ENCODE measurements around the gene KCNC2.

The KCNC2 gene

DNA sequence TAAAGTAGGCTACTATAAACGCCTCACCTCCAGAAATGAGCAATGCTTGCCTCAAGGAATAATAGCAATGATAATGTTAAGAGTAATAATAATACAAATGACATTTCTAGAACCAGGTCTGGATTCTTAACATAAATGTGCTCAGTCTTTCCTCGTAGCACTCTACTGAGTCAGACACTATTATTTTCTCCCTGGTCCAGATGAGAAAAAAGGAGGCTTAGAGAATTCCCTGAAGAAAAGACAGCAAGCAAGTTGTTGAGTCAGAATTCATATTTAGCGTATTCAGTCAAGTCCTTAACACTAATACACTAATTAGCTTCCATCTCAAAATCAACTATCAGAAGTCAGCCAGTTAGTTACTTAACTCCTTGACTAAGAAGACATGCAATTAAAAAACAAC lies 13.2 kb downstream of the KCNC2 start:
- Histone ChIP-seq H3K27me3 (ENCODE audit: insufficient read depth, poor library complexity, severe bottlenecking) (peaks cover 3% of the 10 kb centered on the region), H3K27ac (replicated peaks) (no peak overlapping the region), H3K4me3 (replicated peaks; ENCODE audit: insufficient read depth, low read length) (no peak overlapping the region)
- DNase-seq (ENCODE audit: low read depth in 1 of 2, low spot score in 1 of 2): no peak
- TF ChIP-seq, protein P1, sequence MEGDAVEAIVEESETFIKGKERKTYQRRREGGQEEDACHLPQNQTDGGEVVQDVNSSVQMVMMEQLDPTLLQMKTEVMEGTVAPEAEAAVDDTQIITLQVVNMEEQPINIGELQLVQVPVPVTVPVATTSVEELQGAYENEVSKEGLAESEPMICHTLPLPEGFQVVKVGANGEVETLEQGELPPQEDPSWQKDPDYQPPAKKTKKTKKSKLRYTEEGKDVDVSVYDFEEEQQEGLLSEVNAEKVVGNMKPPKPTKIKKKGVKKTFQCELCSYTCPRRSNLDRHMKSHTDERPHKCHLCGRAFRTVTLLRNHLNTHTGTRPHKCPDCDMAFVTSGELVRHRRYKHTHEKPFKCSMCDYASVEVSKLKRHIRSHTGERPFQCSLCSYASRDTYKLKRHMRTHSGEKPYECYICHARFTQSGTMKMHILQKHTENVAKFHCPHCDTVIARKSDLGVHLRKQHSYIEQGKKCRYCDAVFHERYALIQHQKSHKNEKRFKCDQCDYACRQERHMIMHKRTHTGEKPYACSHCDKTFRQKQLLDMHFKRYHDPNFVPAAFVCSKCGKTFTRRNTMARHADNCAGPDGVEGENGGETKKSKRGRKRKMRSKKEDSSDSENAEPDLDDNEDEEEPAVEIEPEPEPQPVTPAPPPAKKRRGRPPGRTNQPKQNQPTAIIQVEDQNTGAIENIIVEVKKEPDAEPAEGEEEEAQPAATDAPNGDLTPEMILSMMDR (IDR thresholded peaks at IDR 0.05; ENCODE audit: insufficient read depth, low read length): no peak
- TF ChIP-seq, protein P2, sequence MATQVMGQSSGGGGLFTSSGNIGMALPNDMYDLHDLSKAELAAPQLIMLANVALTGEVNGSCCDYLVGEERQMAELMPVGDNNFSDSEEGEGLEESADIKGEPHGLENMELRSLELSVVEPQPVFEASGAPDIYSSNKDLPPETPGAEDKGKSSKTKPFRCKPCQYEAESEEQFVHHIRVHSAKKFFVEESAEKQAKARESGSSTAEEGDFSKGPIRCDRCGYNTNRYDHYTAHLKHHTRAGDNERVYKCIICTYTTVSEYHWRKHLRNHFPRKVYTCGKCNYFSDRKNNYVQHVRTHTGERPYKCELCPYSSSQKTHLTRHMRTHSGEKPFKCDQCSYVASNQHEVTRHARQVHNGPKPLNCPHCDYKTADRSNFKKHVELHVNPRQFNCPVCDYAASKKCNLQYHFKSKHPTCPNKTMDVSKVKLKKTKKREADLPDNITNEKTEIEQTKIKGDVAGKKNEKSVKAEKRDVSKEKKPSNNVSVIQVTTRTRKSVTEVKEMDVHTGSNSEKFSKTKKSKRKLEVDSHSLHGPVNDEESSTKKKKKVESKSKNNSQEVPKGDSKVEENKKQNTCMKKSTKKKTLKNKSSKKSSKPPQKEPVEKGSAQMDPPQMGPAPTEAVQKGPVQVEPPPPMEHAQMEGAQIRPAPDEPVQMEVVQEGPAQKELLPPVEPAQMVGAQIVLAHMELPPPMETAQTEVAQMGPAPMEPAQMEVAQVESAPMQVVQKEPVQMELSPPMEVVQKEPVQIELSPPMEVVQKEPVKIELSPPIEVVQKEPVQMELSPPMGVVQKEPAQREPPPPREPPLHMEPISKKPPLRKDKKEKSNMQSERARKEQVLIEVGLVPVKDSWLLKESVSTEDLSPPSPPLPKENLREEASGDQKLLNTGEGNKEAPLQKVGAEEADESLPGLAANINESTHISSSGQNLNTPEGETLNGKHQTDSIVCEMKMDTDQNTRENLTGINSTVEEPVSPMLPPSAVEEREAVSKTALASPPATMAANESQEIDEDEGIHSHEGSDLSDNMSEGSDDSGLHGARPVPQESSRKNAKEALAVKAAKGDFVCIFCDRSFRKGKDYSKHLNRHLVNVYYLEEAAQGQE (IDR thresholded peaks at IDR 0.05; ENCODE audit: insufficient replicate concordance, low read depth): no peak
- TF ChIP-seq GABPA (IDR thresholded peaks at IDR 0.05; ENCODE audit: low read depth) (no peak), SPI1 (IDR thresholded peaks at IDR 0.05; ENCODE audit: borderline replicate concordance, low read depth) (no peak), POLR2AphosphoS5 (IDR thresholded peaks at IDR 0.05; ENCODE audit: low read depth) (no peak)

DNA sequence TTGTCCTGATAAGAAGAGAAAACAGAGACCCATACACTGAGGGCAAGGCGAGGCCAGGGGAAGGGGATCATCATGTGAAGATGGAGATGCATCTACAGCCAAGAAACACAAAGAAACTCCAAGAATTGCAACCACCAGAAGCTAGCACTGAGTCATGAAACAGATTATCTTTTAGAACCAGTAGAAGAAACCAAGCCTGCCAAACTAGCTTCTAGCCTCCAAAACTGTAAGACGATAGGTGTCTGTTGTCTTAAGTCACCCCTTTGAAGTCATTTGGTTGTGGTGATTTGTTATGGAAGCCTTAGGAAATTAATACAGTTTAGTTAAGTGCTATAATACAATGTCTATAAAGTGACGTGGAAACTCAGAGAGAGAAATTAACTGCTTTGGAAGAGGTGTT lies 15.4 kb downstream of the KCNC2 start:
- TF ChIP-seq POLR2AphosphoS5 (IDR thresholded peaks at IDR 0.05; ENCODE audit: low read depth) (no peak), SPI1 (IDR thresholded peaks at IDR 0.05; ENCODE audit: borderline replicate concordance, low read depth) (no peak), GABPA (IDR thresholded peaks at IDR 0.05; ENCODE audit: low read depth) (no peak)
- TF ChIP-seq, protein P2 (IDR thresholded peaks at IDR 0.05; ENCODE audit: insufficient replicate concordance, low read depth): no peak
- TF ChIP-seq, protein P1 (IDR thresholded peaks at IDR 0.05; ENCODE audit: insufficient read depth, low read length): no peak
- DNase-seq (ENCODE audit: low read depth in 1 of 2, low spot score in 1 of 2): no peak
- Histone ChIP-seq H3K4me3 (replicated peaks; ENCODE audit: insufficient read depth, low read length) (no peak overlapping the region), H3K27me3 (ENCODE audit: insufficient read depth, poor library complexity, severe bottlenecking) (peaks cover 2% of the 10 kb centered on the region), H3K27ac (replicated peaks) (no peak overlapping the region)

DNA sequence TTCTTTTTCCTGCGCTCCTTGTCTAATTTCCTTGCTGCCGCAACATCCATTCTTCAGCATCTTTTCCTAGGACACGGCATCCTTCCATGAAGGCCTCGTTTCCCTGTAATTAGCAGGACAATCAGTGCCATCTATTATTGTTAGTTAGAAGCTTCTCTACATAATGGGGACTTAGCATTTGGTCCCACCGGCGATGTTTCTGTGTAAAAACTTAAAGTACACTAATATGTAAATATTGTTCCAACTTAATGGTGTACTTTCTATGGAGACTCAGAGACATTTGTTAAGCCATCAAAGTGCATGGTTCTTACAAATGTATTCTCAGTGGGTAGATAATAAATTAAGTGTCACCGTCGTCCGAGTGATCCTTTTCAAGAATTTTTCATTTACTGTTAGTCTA lies 17.4 kb downstream of the KCNC2 start:
- Histone ChIP-seq H3K4me3 (replicated peaks; ENCODE audit: insufficient read depth, low read length) (no peak overlapping the region), H3K27ac (replicated peaks) (no peak overlapping the region), H3K27me3 (ENCODE audit: insufficient read depth, poor library complexity, severe bottlenecking) (peaks cover 2% of the 10 kb centered on the region)
- DNase-seq (ENCODE audit: low read depth in 1 of 2, low spot score in 1 of 2): no peak
- TF ChIP-seq, protein P1 (IDR thresholded peaks at IDR 0.05; ENCODE audit: insufficient read depth, low read length): no peak
- no peak for TF ChIP-seq GABPA (IDR thresholded peaks at IDR 0.05; ENCODE audit: low read depth)
- TF ChIP-seq, protein P2 (IDR thresholded peaks at IDR 0.05; ENCODE audit: insufficient replicate concordance, low read depth): no peak
- no peak for TF ChIP-seq SPI1 (IDR thresholded peaks at IDR 0.05; ENCODE audit: borderline replicate concordance, low read depth)
- TF ChIP-seq POLR2AphosphoS5 (IDR thresholded peaks at IDR 0.05; ENCODE audit: low read depth): no peak

Measured in HL-60 (cell line).